HG02678 (cell line): ENCODE results near the gene FGF5.
"Not testable (repeated sequence)": the region's sequence is repeated elsewhere in the genome, so short reads cannot be mapped to it uniquely, and the experiment has no call there.

Experiments
- ATAC-seq: cut with Tn5 transposase; IDR thresholded peaks from one replicate; pipeline ENCODE4 v1.9.1; 2021; ENCODE audit warnings: mild to moderate bottlenecking, moderate library complexity; ENCODE audit not compliant: unreplicated experiment

The FGF5 gene

DNA sequence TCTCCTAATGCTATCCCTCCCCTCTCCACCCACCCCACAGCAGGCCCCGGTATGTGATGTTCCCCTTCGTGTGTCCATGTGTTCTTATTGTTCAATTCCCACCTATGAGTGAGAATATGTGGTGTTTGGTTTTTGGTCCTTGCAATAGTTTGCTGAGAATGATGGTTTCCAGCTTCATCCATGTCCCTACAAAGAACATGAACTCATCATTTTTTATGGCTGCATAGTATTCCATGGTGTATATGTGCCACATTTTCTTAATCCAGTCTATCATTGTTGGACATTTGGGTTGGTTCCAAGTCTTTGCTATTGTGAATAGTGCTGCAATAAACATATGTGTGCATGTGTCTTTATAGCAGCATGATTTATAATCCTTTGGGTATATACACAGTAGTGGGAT is 24.2 kb downstream of the FGF5 start:
- ATAC-seq = not testable (repeated sequence)

DNA sequence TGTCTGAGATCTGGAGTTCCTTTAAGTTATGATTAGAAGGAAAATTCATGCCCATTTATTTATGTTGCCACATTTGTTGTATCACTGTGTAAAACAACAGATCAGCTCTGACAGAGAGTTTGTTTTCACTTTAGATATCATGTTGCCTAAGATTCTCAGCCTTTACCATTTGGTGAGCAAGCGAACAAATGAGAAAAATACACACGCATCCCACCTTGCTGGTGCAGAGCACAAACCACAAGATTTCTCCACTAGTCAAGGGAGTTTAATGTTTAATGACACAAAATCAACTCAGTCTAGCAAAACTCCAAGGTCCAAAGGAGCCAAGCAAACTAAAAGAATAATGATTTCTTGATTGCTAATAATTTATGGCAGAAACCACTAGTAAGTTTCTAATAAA is 27.7 kb downstream of the FGF5 start:
- ATAC-seq = no peak

DNA sequence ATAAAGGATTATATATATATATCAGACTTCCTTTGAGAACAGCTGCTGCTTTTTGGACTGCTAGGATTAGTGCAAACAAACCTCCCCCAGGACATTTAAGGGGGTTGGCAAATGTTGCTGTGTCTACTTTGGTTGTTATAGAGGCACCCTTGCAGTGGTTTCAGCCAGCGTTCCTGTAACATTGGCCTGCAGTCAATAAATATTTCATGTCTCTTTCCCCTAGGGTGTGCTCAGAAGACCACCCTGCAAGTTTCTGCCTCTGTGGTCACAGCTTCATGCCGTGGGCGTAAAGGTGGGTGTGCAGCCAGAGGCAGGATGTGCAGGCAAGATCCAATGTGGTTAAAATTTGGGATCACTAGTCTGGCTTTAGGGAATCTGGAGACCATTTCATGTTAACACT is 28.9 kb downstream of the FGF5 start:
- ATAC-seq = no peak

DNA sequence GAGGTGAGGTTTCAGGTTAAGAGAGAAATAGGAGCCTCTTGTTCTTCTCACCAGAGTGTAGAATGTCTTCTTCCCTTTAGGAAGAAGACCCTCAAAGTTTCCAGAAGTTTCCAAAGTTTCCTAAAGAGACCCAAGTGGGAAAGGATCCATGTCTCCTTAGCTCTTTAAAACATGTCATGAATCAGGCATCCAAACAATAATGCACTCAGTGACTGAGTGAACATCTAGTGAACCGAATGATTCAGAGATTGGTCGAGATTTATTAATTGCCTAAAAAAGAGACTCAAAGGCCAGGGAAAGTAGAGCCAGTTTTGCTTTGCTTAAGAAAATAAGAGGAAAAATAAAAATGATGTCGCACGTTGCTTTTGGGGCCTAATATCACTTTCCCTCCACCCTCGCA is 29.4 kb downstream of the FGF5 start:
- ATAC-seq = no peak

DNA sequence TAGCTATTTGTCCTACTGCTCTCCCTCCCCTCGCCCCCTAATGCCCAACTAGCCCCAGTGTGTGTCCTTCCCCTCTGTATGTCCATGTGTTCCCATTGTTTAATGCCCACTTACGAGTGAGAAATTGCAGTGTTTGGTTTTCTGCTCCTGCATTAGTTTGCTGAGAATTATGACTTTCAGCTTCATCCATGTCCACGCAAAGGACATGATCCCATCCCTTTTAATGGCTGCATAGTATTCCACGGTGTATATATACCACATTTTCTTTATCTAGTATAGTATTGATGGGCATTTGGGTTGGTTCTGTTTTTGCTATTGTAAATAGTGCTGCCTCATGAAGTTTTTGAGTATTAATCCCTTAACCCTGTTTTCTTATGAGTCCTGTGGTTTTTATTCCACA is 35.4 kb downstream of the FGF5 start:
- ATAC-seq = no peak

DNA sequence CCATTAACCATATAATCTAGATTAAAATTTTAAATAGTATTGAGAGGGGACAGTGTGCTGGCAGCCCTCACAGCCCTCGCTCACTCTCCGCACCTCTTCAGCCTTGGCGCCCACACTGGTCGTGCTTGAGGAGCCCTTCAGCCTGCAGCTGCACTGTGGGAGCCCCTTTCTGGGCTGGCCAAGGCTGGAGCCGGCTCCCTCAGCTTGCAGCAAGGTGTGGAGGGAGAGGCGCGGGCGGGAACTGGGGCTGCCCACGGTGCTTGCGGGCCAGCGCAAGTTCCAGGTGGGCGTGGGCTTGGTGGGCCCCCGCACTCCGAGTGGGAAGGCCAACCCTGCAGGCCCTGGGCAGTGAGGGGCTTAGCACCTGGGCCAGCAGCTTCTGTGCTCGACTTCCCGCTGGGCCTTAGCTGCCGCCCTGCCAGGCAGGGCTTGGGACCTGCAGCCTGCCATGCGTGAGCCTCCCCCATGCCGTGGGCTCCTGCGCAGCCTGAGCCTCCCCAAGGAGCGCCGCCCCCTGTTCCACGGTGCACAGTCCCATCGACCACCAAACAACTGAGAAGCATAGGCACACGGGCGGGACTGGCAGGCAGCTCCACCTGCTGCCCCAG is 36.3 kb downstream of the FGF5 start:
- no peak for ATAC-seq

DNA sequence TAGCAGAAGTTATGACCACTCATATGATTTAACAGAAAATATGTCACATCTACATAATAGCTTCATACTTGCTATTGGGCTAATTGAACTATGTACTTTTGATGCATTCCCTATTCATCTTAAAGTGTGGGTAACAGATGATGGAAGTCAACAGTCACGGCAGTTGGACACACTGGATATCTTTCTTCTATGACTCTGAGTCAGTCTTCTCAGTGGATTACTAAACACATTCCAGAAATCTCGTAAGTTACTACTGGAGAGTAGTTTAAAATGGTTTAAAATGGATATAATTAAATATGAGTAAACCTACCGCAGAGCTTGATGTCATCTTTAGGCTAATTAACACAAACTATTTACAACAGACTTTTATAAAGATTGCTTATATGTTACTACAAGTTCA is 39.0 kb downstream of the FGF5 start:
- no peak for ATAC-seq

DNA sequence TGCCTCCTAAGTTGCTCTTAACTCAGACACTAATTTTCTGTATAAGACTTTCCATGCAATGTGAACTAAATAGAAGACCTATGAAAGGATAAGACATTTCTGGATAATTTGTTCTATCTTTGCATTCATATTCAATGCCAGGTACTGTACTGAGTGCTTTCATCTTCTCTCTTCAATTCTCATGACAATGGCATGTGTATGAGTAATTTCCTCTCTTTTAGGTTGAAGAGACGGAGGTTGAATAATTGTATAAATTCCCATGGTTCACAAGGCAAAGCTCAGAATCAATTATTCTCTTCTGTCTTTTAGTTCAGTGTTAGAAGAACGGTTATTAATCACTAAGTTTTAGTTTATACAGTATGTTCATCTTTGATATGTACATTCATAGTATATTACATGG is 39.8 kb downstream of the FGF5 start:
- no peak for ATAC-seq

DNA sequence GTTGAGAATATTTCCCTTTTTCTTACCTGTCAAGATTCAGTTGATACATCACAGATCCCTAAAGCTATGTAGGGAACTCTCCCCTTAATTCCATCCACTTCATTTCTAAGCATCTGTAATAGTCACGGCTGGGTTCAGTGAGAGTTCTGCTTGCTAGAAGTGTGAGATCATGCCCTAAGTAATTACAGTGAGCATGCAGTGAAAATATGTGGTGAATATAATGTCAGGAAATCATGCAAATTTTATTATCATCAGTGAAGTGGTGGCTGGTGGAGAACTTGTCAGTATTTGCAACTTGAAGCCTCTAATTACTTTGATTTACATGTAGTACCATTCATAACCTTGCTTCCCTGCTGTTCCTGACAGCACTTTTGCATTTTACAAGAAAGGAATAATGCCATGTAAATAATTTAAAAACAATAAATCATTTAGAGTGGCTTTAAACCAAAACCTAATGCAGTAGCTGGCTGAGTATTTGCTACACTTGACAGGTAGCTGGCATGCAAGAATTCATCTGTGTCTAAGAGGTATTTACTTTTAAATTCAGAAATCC is 40.8 kb downstream of the FGF5 start:
- ATAC-seq = no peak

DNA sequence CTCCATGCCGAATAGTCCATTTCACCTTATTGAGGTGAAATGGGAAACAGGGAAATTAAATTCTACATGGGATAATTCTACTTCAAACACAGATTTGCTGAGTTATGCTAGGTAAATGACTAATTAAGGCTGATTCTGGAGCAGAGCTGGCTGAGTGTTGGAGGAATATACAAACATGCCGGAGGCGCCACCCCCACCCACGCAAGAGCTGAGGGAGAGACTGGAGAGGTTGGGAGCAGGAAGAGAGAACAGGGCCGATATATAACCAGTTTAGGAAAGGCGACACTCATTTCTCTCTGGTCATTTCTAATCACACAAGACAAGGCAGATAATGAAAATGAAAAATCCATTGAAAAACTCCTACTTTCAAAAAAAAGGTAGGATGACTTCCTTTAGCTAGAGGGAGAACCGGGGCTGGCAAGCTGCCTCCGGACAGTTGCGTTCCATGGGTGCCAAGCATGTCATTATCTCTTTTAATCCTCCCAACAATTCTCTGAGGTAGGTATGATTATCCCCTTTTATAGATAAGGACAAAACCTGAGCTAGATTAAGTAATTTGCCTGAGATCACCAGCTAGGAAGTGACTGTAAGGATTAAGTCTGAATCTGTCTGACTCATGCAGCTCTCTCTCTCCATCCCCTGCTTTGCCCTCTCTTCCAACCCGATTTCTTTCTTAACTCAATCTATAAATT is 41.5 kb downstream of the FGF5 start:
- ATAC-seq = no peak

DNA sequence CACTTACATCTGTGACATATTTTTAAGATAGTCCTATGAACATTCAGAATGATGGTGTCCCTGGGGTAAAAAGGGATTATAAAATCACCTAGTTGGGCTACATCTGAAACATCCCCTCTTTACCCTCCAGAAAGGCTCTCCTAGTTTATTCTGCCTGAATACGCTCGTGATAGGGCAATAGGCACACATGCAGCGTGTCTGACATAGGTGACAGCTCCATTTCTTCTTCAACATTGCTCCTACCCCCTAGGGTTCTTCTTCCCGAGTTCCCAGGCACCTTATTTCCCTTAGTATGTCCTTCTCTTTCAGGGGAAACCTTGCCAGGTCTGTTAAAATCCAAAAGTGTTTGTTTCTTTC is 42.0 kb downstream of the FGF5 start:
- ATAC-seq = no peak

DNA sequence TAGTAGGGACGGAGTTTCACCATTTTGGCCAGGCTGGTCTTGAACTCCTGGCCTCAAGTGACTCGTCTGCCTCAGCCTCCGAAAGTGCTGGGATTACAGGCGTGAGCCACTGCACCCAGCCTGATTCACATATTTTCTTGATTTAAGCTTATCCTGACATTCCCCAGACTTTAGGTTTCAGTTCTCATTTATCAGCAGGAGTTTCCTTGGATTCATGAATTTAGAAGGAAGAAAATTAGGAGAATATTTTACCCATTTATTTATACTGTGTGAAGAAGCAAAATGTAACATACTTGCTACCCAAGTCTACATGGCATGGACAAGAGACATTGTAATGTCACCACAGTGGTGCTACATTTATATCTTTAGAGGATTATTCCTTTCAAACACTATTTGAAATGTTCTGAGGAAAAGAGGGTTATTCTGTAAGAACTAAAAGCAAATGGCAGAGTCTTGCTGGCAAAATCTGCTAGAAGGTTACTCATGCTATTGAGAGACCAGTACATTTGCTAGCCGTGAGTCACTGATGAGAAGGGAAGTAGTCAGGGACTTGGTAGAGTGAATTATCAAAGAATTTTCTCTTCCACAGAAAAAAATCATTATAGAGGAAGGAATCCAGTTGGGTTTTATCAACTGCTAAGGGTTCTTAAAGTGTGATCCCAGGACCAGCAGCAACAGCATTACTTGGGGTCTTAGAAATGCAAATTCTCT is 43.0 kb downstream of the FGF5 start:
- no peak for ATAC-seq

DNA sequence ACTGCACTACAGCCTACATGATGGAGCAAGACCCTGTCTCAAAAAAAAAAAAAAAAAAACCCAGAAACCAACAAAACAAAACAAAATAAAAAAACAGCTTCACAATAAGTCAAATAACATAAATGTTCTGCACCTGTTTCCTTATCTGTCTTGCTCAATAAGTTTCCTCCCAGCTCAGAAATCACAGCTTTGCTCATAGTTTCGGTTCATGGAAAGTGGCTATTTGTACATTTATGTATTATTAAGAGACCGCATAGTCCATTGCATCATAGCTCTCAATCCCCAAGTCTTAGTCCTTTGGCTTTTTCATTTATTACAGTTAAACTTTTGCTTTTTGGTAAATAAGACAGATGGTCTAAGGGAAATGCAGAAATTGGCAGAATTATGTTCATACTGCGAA is 44.7 kb downstream of the FGF5 start:
- ATAC-seq = no peak

DNA sequence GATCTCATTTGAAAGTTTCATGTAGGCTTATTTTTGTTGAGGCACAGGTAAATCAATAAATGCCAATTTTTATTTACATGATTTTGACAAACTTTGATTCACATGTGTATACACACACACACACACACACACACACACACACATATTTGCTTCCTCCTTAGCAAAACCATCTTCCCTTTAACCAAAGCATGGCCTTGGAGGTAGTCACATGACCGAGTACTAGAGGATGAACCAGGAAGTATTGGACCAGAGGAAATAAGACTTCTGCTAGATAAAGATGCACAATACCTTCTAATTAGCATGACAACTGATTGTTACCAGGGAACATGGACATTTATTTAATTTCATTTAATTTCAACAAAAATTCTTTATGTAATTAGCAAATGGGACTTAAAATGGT is 45.7 kb downstream of the FGF5 start:
- no peak for ATAC-seq

DNA sequence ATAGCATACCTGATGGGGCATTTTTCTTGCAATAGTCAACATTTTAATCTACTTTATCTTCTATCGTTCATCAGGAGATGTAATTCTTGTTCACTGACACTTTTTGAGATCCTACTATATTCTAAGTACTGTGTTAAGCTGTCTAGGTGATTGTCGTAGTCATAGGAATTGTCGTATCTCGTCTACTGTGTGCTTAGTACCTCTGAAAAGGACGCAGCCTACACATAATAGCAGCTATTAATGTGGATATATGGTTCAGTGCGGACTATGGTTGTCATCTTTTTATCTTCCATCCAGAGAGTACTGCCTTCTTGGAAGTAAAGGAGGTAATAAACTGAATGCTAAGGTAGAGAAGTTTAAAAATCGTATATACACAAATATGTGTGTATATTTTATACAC is 47.2 kb downstream of the FGF5 start:
- no peak for ATAC-seq

DNA sequence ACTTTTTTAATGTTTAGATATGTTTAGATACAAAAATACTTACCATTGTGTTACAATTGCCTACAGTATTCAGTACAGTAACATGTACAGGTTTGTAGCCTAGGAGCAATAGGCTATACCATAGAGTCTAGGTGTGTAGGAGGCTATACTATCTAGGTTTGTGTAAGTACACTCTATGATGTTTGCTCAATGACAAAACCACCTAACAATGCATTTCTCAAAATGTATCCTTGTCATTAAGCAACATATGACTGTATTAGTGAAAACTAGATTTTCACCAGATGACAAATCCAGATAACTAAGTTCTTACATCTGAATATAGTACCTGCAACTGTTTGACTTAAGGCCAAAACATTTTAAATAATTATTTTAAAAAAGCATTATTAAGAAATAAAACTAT is 49.4 kb downstream of the FGF5 start:
- ATAC-seq = not testable (repeated sequence)

DNA sequence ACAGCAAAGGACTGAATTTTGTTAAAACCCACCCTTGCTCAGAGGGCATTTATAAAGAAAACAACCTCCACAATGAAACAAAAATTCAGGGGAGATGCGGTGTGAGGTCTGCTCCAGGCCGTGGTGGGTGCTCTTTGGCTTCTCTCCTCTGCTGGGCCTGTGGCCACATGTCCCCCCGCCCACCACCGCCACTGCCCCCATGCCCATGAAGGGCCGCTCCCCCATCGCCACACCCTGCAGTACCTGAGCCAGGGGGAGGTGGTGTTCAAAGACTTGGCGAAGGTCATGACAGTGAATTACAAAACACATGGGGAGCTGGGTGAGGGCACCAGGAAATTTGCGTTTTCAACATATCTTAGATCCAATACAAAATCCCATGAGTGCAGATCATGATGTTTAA is 54.9 kb downstream of the FGF5 start:
- ATAC-seq = no peak

DNA sequence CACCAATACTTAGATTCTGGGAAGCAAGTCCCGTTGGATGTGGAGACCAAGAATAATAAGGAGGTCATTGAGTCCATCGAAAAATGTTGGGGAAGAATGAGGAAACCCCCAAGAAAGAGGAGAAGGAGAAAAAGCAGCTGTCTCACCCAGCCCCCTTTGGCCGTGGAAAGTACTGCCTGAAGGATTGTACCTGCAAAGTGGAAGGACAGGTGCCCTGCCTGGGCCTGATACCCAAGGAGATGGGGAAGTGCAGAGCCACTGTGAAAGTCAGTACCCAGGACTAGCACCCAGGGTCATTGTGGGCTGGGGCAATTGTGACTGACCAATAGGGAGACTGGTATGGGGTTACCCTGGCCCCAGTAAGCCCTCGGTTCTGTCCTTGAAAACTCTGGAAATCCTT is 55.3 kb downstream of the FGF5 start:
- no peak for ATAC-seq

DNA sequence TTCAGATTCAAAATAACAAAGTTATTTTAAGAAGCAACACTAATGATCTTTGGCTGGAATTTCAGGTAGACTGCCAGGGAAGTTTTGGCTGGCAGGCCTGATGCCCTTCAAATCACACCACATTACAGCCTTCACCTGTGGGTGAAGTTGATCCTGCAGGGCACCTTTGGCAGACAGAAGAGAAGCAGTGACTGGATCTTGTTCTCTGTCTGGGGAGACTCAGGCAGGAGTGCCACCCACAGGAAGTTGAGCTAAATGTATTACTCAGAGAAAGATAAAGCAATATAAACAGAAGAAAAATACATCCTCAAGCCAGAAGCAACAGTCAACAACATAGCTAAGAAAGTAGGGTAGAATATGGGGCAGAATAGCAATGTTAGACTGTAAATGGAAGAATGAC is 56.3 kb downstream of the FGF5 start:
- ATAC-seq = no peak

DNA sequence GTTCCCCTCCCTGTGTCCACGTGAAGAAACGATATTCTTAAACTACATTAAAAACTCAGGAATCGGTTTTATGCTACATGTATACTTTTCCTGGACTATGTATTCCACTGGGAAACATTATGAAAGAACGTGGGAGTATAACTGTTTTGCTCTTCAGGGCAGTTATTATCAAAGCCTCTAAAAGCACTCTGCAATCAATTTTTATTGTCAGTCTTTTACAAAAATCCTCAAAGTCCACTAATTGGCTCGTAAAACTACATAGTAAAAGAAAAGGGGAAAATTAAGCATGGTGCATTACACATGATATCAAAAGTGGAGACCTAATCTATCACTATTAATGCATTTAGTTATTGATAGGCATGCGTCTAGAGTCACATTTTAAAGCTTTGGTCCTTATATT is 57.7 kb downstream of the FGF5 start:
- no peak for ATAC-seq

DNA sequence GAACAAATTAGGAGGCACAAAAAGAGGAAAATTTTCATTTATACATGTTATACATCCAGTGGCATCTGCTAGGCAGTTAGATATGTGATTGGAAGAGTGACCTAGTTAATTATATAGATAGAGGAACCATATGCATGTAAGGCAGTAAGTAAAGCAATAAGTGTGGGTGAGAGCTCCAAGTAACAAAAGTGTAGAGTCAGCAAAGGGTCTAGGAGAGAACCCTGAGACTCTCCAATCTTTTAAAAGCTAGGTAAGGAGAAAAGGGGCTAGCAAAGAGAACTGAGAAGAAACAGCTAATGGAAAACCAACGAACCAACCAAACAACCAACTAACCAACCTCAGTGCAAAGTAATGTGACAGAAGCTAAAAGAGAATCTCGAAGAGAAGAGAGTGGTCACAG is 65.2 kb downstream of the FGF5 start:
- ATAC-seq = no peak

DNA sequence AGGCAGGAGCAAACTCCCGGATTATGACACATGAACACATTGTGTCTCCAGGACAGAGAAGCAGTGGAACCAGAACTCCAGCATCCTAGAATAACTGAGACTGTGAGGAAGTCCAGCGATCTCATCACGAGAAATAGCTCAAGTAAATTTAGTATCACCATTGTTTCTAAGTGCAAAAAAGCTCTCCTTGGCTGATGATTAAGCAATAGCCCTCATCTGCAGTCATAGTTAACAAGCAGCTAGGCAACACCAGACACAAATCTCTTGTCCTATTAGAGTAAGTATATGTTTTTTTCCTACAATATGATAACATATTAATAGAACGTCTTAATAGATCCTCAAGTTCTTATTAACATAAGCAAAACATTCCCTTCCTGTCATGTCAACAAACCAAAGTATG is 66.7 kb downstream of the FGF5 start:
- no peak for ATAC-seq
